VCaP (cell line): ENCODE results near the gene SIT1.
"Not testable (repeated sequence)": the region's sequence is repeated elsewhere in the genome, so short reads cannot be mapped to it uniquely, and the experiment has no call there.

Source experiments
- H3K27ac ChIP-seq: fragments of 450-650 bp; 2 replicates; pipeline ENCODE4 v1.5.1; 2017
- TF ChIP-seq, protein P1 (sequence below): fragments of 450-650 bp; conservative IDR thresholded peaks from 2 replicates; pipeline ENCODE4 v1.5.1; 2017; ENCODE audit warnings: mild to moderate bottlenecking, moderate library complexity

The SIT1 gene

DNA sequence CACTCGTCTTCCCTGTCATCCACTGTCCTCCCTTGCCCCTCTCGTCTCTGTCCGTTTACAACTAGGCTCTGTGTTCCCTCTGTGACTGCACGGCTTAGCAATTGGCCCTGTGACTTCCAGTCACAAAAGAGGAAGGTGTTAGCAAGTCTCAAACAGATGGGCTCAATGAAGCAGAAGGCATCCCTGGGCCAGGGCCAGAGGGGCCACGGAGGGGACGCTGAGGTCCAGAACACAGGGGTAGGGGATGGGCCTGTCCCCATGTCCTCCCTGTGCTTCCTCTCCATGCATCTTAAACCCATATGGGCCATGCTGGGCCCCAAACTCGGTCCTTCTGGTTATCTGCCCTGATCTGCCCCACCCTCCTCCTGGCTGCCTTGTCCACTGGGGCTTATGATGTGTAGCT, 32.4 kb downstream of the SIT1 start, which contains the start of gene CD72:
Gene CD72 (minus strand): TSS at position 89 of the 403 bp plus-strand sequence. CDS start 110 bp downstream, outside the sequence.
- TF ChIP-seq, protein P1, sequence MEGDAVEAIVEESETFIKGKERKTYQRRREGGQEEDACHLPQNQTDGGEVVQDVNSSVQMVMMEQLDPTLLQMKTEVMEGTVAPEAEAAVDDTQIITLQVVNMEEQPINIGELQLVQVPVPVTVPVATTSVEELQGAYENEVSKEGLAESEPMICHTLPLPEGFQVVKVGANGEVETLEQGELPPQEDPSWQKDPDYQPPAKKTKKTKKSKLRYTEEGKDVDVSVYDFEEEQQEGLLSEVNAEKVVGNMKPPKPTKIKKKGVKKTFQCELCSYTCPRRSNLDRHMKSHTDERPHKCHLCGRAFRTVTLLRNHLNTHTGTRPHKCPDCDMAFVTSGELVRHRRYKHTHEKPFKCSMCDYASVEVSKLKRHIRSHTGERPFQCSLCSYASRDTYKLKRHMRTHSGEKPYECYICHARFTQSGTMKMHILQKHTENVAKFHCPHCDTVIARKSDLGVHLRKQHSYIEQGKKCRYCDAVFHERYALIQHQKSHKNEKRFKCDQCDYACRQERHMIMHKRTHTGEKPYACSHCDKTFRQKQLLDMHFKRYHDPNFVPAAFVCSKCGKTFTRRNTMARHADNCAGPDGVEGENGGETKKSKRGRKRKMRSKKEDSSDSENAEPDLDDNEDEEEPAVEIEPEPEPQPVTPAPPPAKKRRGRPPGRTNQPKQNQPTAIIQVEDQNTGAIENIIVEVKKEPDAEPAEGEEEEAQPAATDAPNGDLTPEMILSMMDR, result no peak
- H3K27ac ChIP-seq, result peak within 1 kb of the TSS; percentile 13; the same call in 1 of the 2 replicates

DNA sequence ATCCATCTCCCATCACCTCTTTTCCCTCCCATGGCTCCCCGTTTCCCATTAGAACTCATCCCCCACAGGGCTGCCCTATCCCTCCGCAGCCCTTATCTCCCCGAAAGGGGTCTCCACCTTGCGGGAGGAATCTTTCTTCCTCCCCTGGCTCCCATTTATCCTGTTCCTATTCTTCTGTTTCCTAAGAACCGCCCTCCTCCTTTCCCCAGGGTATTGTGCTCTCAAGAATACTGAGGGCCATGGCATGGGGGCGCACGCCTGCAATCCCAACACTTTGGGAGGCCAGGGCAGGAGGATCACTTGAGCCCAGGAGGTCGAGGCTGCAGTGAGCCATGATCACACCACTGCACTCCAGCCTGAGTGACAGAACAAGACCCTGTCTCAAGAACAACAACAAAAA, 33.2 kb downstream of the SIT1 start:
- TF ChIP-seq, protein P1, result no peak
- H3K27ac ChIP-seq, result no peak overlapping the region; the same call in 1 of the 2 replicates

DNA sequence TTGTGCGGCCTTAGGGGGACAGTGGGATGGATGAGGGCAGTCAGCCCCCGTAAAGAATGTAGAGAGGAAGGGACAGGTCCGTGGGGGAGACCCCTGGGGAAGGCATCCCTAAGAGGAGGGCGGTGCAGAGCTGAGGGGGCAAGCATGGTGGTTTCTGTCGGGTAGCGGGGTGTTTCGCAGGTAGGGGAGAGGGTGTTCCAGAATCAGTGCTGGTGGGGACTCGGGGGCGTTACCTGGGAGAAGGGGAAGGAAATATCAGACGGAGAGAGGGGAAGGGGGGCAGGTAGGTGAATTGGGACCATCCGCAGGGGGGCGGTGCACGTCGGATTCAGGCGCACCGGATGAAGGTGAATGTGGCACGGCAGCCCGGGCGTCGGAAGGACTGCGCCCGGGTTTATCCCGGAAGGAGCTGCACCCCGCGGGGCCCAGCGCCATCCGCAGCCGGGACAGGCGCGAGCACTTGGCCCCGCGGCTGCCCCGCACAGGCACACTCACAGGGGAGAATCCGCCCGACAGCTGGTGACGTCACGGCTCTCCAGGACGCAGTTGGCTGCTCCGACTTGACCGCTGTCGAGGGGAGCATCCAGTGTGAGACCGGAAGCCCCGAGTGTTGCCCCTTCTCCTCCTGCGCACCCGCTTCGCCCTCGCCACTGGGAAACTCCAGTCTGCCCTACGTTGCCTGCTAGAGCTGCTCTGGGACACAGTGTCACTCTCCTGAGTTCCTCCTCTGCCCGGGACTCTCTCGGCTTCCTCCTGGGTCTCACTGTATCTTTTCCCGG, 33.9 kb downstream of the SIT1 start:
- TF ChIP-seq, protein P1, result 0 out of 2 replicates have a peak, but pooled peaks have one; percentile 6
- H3K27ac ChIP-seq, result peak overlapping the region; percentile 13; the same call in 1 of the 2 replicates

GRCh38 chr9:35615981-35616680, 34.6 kb downstream of the SIT1 start:
- no peak overlapping the region for H3K27ac ChIP-seq
- TF ChIP-seq, protein P1, result no peak

GRCh38 chr9:35612843-35613242, 37.9 kb downstream of the SIT1 start:
- no peak overlapping the region for H3K27ac ChIP-seq
- TF ChIP-seq, protein P1, result no peak

DNA sequence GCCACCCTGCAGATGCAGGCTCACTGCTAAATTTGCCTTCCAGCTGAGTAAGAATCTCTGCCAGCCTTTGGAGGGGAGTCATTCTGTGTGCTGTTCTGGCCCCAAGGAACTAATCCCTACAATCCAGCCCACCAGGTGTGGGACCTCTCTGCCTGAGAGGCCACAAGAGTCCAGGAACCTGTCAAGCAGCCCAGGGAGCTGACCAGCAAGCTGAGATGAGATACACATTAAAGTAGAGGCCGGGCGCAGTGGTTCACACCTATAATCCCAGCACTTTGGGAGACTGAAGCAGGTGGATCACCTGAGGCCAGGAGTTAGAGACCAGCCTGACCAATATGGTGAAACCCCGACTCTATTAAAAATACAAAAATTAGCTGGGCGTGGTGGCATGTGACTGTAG, 38.7 kb downstream of the SIT1 start:
- H3K27ac ChIP-seq, result not testable (repeated sequence)

- TF ChIP-seq, protein P1, result peak; percentile 82
- H3K27ac ChIP-seq, result no peak overlapping the region
Observed at GRCh38 chr9:35611230-35611797, 39.4 kb downstream of the SIT1 start.
